Duodenal mucosa (tissue), 2 donors: ENCODE results near the gene RPL31.

Source experiments
- H3K27ac ChIP-seq: one replicate; pipeline ENCODE4 v1.7.0; 2013; ENCODE audit warnings: low read depth, low read length
- H3K27me3 ChIP-seq, 2 donors: one replicate each; pipeline ENCODE4 v1.7.0; 2013; ENCODE audit warnings: low read length in 2 of 2, control low read depth in 1 of 2; ENCODE audit not compliant: insufficient read depth in 2 of 2, control insufficient read depth in 1 of 2
- H3K36me3 ChIP-seq, 2 donors: one replicate each; pipeline ENCODE4 v1.7.0; 2013; ENCODE audit warnings: low read length in 2 of 2, control low read depth in 1 of 2; ENCODE audit not compliant: insufficient read depth in 2 of 2, control insufficient read depth in 1 of 2
- H3K4me1 ChIP-seq, 2 donors: one replicate each; pipeline ENCODE4 v1.7.0; 2013; ENCODE audit warnings: low read length in 2 of 2, control low read depth in 1 of 2; ENCODE audit not compliant: insufficient read depth in 2 of 2, control insufficient read depth in 1 of 2
- H3K4me3 ChIP-seq, 2 donors: one replicate each; pipeline ENCODE4 v1.7.0; 2013; ENCODE audit warnings: low read length in 2 of 2, low read depth in 1 of 2
- H3K9ac ChIP-seq, 2 donors: one replicate each; pipeline ENCODE4 v1.7.0; 2013; ENCODE audit warnings: low read length in 2 of 2, low read depth in 1 of 2
- H3K9me3 ChIP-seq, 2 donors: one replicate each; pipeline ENCODE4 v1.7.0; 2013; ENCODE audit warnings: low read length in 2 of 2, control low read depth in 1 of 2; ENCODE audit not compliant: control insufficient read depth in 1 of 2

The RPL31 gene

GRCh38 chr2:101023327-101024107, 21.4 kb downstream of the RPL31 start:
- Histone ChIP-seq H3K9me3 (no peaks in the 10 kb centered on the region), H3K27ac (no peak overlapping the region), H3K4me1 (peaks cover 5 to 6% of the 10 kb centered on the region in 2 donors), H3K36me3 (peaks cover 7 to 28% of the 10 kb centered on the region in 2 donors), H3K4me3 (no peak overlapping the region), H3K27me3 (no peaks in the 10 kb centered on the region), H3K9ac (no peak overlapping the region)

GRCh38 chr2:101025561-101025960, 23.5 kb downstream of the RPL31 start:
- H3K36me3 ChIP-seq: peaks cover 10 to 23% of the 10 kb centered on the region in 2 donors
- no peak overlapping the region for H3K4me3 ChIP-seq
- peaks cover 5 to 6% of the 10 kb centered on the region in 2 donors for H3K4me1 ChIP-seq

GRCh38 chr2:101026253-101026701, 24.2 kb downstream of the RPL31 start:
- H3K27ac ChIP-seq: no peak overlapping the region
- no peaks in the 10 kb centered on the region for H3K9me3 ChIP-seq
- no peak overlapping the region for H3K9ac ChIP-seq
- no peaks in the 10 kb centered on the region for H3K27me3 ChIP-seq
- H3K4me1 ChIP-seq: peaks cover 5 to 6% of the 10 kb centered on the region in 2 donors
- no peak overlapping the region for H3K4me3 ChIP-seq
- peaks cover 8 to 16% of the 10 kb centered on the region in 2 donors for H3K36me3 ChIP-seq

More at GRCh38 chr2:101025561-101025960, 23.5 kb downstream of the RPL31 start:
- no peak overlapping the region for H3K9ac ChIP-seq
- no peaks in the 10 kb centered on the region for H3K9me3 ChIP-seq
- no peak overlapping the region for H3K27ac ChIP-seq
- no peaks in the 10 kb centered on the region for H3K27me3 ChIP-seq

- Histone ChIP-seq H3K27me3 (no peaks in the 10 kb centered on the region), H3K9me3 (no peaks in the 10 kb centered on the region), H3K4me3 (no peak overlapping the region), H3K27ac (no peak overlapping the region), H3K9ac (no peak overlapping the region), H3K36me3 (peaks cover 3 to 9% of the 10 kb centered on the region in 2 donors), H3K4me1 (peaks cover 5 to 6% of the 10 kb centered on the region in 2 donors)
Observed at GRCh38 chr2:101026923-101027469, 24.9 kb downstream of the RPL31 start.

- Histone ChIP-seq H3K9ac (no peak overlapping the region), H3K27me3 (no peaks in the 10 kb centered on the region), H3K9me3 (no peaks in the 10 kb centered on the region), H3K4me3 (no peak overlapping the region), H3K27ac (no peak overlapping the region), H3K4me1 (peaks cover 5 to 6% of the 10 kb centered on the region in 2 donors), H3K36me3 (peaks cover 3 to 8% of the 10 kb centered on the region in 2 donors)
Observed at GRCh38 chr2:101027852-101028251, 25.8 kb downstream of the RPL31 start.

GRCh38 chr2:101030866-101031554, 28.9 kb downstream of the RPL31 start:
- no peak overlapping the region for H3K9ac ChIP-seq
- H3K27me3 ChIP-seq: no peaks in the 10 kb centered on the region
- peaks cover 3 to 6% of the 10 kb centered on the region in 2 donors for H3K4me1 ChIP-seq
- H3K36me3 ChIP-seq: peaks cover 9 to 21% of the 10 kb centered on the region in 2 donors
- H3K4me3 ChIP-seq: no peak overlapping the region
- no peaks in the 10 kb centered on the region for H3K9me3 ChIP-seq
- H3K27ac ChIP-seq: no peak overlapping the region

- Histone ChIP-seq H3K36me3 (peaks cover 10 to 22% of the 10 kb centered on the region in 2 donors), H3K27ac (no peak overlapping the region)
Observed at GRCh38 chr2:101032084-101032776, 30.1 kb downstream of the RPL31 start.

GRCh38 chr2:101036562-101036961, 34.5 kb downstream of the RPL31 start:
- no peak overlapping the region for H3K4me3 ChIP-seq
- H3K27me3 ChIP-seq: no peaks in the 10 kb centered on the region
- H3K9ac ChIP-seq: no peak overlapping the region
- H3K27ac ChIP-seq: no peak overlapping the region
- H3K4me1 ChIP-seq: no peaks in the 10 kb centered on the region
- peaks cover 7 to 33% of the 10 kb centered on the region in 2 donors for H3K36me3 ChIP-seq
- no peaks in the 10 kb centered on the region for H3K9me3 ChIP-seq

More at GRCh38 chr2:101032084-101032776, 30.1 kb downstream of the RPL31 start:
- no peak overlapping the region for H3K9ac ChIP-seq
- no peak overlapping the region for H3K4me3 ChIP-seq
- H3K9me3 ChIP-seq: no peaks in the 10 kb centered on the region
- H3K4me1 ChIP-seq: no peaks in the 10 kb centered on the region
- no peaks in the 10 kb centered on the region for H3K27me3 ChIP-seq

GRCh38 chr2:101037161-101037755, 35.2 kb downstream of the RPL31 start:
- Histone ChIP-seq H3K27me3 (no peaks in the 10 kb centered on the region), H3K36me3 (peaks cover 7 to 35% of the 10 kb centered on the region in 2 donors), H3K27ac (no peak overlapping the region), H3K9me3 (no peaks in the 10 kb centered on the region), H3K9ac (no peak overlapping the region), H3K4me3 (no peak overlapping the region), H3K4me1 (no peaks in the 10 kb centered on the region)
